G401 (cell line): ENCODE measurements around the gene STIL. TPM values are rescaled to one million over a fixed set of nuclear protein-coding genes. Genes with fewer than 3 reads are reported as not detected.

Experiments used
- DNase-seq: peaks from one replicate; pipeline ENCODE4 v3.0.0-alpha.2; 2015; ENCODE audit warnings: low spot score
- in situ Hi-C: cut with HindIII; loops from 2 replicates; pipeline ENCODE4 v1.10.0; 2016; ENCODE audit warnings: low sequenced_read_pairs, mixed read lengths
- total RNA-seq: library from RNA; depleted of rRNA; stranded (reverse); fragments of >200 nt; shearing (Covaris generic); gene quantifications from 2 replicates; pipeline ENCODE4 v1.2.3, GENCODE V29; 2014

The STIL gene
- total RNA-seq, 1 experiment from 2014 or later = 23.8 TPM

GRCh38 chr1:47243910-47244309 lies 70.0 kb downstream of the STIL start:
- DNase-seq = no peak

GRCh38 chr1:47241114-47242113 lies 72.5 kb downstream of the STIL start:
- DNase-seq = no peak
- in situ Hi-C loops = no loop called here

More at GRCh38 chr1:47243910-47244309, 70.0 kb downstream of the STIL start:
- in situ Hi-C loops = no loop called here

- DNase-seq = no peak
- in situ Hi-C loops = no loop called here
Observed at GRCh38 chr1:47238935-47239592, 74.9 kb downstream of the STIL start.

- no peak for DNase-seq
- in situ Hi-C loops = no loop called here
Observed at GRCh38 chr1:47235806-47236205, 78.1 kb downstream of the STIL start.

DNA sequence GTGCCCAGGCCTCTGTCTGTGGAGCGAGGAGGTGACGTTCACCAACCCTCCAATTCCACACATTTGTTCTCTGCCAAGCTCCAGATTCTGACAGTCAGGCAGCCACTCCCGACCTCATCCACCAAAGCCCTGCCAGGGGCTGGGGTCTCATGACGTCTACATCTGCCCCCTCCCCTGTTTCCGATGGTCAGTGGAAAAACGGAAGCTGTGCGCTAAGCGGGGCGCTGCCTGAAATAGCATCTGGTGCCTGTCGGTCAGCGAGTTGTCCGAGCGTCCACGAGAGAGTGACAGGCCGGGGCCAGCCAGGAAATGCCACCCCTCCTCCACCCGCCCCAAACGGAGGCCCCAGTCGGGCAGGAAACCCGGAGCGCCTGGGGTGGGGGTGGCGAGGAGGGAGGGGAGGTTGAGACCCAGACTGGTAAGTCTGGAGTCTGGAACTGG lies 78.7 kb downstream of the STIL start:
- DNase-seq = no peak
- in situ Hi-C loops = no loop called here

DNA sequence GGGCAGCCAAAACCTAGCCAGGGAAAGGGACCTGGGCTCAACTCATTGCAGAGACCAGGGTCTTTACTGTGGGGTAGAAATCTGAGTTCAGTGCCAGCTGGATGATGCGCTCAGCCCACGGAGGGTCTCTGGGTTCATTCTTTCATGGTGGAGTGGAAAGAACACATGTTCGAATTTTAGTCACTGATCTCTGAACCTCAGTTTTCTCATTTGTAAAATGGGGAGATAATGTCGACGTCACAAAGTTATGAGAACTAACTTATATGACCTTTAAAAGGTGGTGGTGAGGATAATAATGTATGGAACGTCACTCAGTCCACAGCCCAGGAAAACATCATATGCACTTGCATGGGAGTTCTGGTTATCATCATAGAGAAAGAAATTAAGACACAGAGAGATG lies 80.8 kb downstream of the STIL start:
- DNase-seq = no peak
- in situ Hi-C loops = no loop called here

GRCh38 chr1:47232187-47232874 lies 81.6 kb downstream of the STIL start, which contains the start of gene TAL1:
TAL1 (minus strand) TSS chr1:47232225; CDS start chr1:47225888, 6,337 bp downstream.
- DNase-seq = no peak
- in situ Hi-C loops = no loop called here

- in situ Hi-C loops = no loop called here
- DNase-seq = peak; percentile 9
Observed at GRCh38 chr1:47231301-47232186, 82.4 kb downstream of the STIL start.

GRCh38 chr1:47230692-47231300 lies 83.2 kb downstream of the STIL start:
- in situ Hi-C loops = no loop called here
- DNase-seq = no peak

DNA sequence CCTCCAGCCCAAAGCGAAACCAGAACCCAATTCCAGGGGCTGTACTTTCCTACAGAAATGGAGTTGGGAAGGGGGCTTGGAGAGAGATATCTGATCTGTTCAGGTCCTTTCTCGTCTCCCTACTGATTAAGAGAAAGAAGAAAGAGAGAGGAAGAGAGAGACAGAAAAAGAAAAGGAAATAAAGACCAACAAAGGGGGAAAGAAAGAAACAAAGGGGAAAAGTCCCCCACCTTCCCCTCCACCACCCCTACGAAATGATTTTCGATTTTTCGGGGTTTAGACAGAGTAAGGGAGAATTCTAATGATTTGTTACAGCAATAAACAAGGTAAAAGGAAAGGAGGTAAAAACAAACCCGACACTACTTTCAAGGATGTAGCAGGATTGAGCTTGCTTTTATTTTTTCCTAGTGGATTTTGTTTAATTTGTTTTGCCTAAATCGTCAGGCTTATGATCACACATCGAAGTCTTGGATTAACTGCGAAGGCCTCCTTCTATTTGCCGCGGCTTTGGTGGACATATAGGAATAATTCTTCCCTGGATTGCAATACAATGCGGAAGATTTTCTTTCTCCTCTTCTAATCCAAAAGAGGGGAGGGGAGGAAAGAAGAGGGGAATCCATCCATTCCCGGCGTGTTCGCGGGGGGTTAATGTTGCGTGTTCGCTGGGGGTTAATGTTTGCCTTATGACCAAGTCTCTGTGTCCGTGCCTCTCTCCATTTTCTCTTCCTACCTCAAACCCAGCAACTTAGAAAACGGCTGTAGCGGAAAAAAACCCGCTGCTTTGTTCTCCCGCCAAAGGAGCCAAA lies 83.9 kb downstream of the STIL start:
- no peak for DNase-seq
- in situ Hi-C loops = no loop called here

- in situ Hi-C loops = no loop called here
- DNase-seq = no peak
Observed at GRCh38 chr1:47229031-47229885, 84.7 kb downstream of the STIL start.

DNA sequence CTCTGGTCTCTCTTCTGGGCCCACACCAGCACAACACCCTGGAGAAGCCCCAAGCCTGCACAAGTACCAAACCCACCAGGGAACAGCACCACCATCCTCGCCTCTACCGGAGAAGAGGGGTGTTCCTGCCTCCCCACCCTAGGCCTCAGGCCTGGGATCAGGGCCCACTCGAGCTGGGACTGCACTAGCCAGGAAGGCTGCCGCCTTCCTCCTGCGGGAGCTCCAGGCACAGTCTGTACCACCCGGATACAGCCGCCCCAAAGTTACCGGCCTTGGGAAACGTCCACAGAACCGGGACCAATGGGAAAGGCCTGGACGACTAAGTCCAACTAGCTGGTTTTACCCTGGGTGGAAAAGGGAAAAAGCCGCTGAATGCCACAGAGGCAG lies 85.3 kb downstream of the STIL start:
- in situ Hi-C loops = no loop called here

DNA sequence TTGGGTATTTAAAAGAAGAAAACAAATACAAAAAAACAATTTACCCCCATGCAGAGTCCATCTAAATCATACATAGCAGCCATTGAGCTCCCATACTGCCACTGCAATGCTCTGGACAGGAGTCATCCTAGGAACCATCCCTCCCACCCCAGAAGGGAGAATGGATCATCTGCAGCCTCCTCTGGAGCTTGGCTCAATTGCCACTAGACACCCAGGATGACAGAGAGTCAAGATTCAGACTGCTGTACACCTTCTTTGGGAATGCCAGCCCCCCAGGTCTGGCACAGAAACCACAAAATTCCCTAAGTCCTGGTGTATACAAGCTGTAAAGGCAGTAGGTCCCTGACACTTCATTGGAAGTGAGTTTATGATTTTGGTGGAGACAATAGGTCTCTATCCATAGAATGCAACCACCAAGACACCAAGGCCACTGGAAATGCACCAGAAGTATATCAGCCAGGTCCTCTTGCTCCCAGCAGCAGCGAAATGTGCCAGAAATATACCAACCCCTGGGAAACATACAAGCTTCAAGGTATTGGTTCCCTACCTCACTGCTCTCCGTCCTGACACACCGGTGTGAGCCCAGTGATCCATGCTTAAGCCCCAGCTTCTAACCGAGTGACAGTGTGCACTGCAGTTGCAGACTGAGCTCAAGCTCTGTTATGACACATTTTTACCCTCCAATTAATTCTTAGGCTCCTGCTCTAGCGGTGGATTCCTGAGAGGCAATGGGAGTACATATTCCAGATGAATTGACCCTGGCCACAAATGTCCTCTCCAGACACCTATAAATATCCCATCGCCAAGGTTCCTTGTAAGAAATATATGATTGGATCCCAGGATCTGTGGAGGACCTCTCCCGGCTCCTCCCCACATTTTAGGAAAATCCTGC lies 86.4 kb downstream of the STIL start:
- in situ Hi-C loops = no loop called here

More for the DNA sequence above, 85.3 kb downstream of the STIL start:
- DNase-seq = no peak

GRCh38 chr1:47226839-47227215 lies 87.1 kb downstream of the STIL start:
- DNase-seq = no peak
- in situ Hi-C loops = no loop called here

More for the DNA sequence above, 86.4 kb downstream of the STIL start:
- no peak for DNase-seq

DNA sequence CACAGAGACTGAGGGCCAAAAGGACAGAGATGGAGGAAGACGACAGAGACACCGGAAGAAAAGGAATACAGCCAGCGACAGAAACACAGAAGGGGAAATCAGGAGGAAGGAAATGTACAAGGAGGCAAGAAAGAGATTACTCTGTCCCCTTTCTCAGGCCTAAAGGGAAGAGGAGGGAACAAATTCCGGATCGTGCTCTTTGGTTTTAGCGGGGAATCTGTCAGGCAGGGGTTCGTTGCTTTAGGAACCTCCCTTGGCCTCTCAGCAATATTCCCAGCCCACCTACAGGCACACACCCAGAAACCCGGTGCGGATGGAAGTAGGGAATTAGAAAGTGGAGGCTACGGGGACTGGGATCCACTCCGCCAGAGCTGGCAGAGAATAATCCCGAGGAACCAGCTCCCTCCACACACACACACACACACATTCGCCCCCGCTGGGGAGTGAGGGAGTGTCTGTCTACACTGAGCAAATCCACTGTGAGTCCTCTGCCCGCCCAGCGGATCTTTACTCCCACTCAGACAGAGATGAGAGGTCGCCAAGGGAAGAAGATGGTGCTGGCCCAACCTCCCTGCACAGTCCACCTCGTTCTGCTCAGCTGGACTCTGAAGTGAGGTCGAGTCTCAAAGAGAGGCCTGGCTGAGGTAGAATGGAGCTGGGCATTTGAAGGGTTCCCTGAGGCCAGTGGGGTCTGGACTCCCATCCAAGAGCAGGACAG lies 87.7 kb downstream of the STIL start:
- no peak for DNase-seq
- in situ Hi-C loops = no loop called here
